ENCODE measurements around the gene SLC6A16. TPM values are rescaled to one million over a fixed set of nuclear protein-coding genes. Genes with fewer than 3 reads are reported as not detected.
"Not testable (repeated sequence)": the region's sequence is repeated elsewhere in the genome, so short reads cannot be mapped to it uniquely, and the experiment has no call there.

Gene SLC6A16
- polyA plus RNA-seq: 0.61 TPM
- long read RNA-seq, donor 1: 0 reads
- long read RNA-seq, donor 2: 0 reads
- long read RNA-seq, donor 3: 0 reads
- long read RNA-seq, donor 4: 0 reads
- long read RNA-seq, donor 5: 0 reads
- long read RNA-seq, donor 6: 0 reads
- long read RNA-seq, donor 7: 0 reads
- long read RNA-seq, donor 8: 0 reads
- long read RNA-seq, donor 9: 0 reads
- long read RNA-seq, donor 10, partial matches to known transcripts: 1,358 of 3,236 reads
- long read RNA-seq, donor 10, other reads (novel, unspliced or antisense): 1,878 of 3,236 reads
- long read RNA-seq, donor 11: 0 reads

DNA sequence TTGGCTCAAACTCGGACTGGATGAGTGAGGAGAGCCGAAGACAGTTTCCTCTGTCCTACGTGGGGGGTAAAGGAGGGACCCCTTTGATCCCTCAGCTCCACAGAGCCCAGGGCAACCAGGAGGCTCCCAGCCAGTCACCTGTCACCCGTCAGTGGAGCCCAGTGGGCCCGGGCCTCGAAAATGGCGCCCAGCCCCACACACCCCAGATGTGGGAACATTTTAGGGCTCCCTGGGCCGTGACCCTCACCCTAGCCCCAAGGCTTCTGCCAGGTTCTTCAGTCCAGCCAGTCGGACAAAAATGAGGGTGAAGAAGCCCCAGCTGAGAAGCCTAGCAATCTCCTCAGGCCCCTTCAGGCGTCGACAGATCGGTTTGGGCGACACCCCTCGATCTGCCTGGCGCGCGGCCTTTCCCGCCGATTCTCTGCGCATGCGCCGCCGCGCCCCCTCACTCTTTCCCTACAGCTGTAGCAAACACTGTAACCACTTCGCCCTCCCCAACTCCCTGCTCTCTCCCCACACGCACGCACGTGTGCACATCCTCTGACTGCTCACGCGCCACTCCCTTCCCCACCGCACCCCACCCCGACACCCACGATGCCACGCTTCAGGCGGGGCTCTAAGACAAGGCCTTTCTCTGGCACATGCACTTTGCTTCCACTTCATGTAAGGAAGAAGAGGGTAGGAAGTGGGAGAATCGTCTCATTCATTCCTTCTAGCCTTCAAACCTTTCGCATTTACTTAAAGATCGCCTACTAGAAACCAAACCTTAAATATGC is at the start of gene SLC6A16:
Gene SLC6A16, minus strand, starts transcription at position 391 of the 776 bp plus-strand sequence. CDS start 13,844 bp downstream, outside the sequence.
- Histone ChIP-seq H3K27ac (ENCODE audit: low read length) (no peak within 1 kb of the TSS), H3K27me3 (ENCODE audit: control insufficient read depth, insufficient read depth, low read length) (no peaks in the 10 kb centered on the region), H3K9me3 (ENCODE audit: control insufficient read depth, low read depth, low read length) (peaks cover 3% of the 10 kb centered on the region), H3K4me1 (ENCODE audit: control insufficient read depth, insufficient read depth, low read length) (no peaks in the 10 kb centered on the region), H3K36me3 (ENCODE audit: control insufficient read depth, insufficient read depth, low read length) (no peaks in the 10 kb centered on the region), H3K4me3 (ENCODE audit: low read length) (no peak within 1 kb of the TSS)
- WGBS (ENCODE audit: insufficient coverage, low lambda C conversion rate): 100% methylated on average over 1 of the region's 38 CpGs
- DNase-seq: no peak

DNA sequence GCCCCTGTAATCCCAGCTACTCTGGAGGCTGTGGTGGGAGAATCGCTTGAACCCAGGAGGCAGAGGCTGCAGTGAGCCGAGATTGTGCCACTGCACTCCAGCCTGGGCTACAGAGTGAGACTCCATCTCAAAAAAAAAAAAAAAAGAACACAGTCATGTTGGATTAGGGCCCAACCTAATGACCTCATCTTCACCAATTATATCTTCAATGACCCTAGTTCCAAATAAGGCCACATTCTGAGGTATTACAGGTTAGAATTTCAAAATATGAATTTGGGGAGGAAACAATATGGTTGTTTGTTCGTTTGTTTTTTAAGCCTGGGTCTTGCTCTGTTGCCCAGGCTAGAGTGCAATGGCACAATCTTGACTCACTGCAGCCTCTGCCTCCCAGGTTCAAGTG is 48.2 kb upstream of the SLC6A16 start:
- H3K27me3 ChIP-seq (ENCODE audit: control insufficient read depth, insufficient read depth, low read length); H3K4me1 ChIP-seq (ENCODE audit: control insufficient read depth, insufficient read depth, low read length); DNase-seq; H3K27ac ChIP-seq (ENCODE audit: low read length); H3K9me3 ChIP-seq (ENCODE audit: control insufficient read depth, low read depth, low read length); H3K4me3 ChIP-seq (ENCODE audit: low read length); H3K36me3 ChIP-seq (ENCODE audit: control insufficient read depth, insufficient read depth, low read length): not testable (repeated sequence)
- no CpG with 5 or more reads among the region's 3 CpGs for WGBS (ENCODE audit: insufficient coverage, low lambda C conversion rate)

DNA sequence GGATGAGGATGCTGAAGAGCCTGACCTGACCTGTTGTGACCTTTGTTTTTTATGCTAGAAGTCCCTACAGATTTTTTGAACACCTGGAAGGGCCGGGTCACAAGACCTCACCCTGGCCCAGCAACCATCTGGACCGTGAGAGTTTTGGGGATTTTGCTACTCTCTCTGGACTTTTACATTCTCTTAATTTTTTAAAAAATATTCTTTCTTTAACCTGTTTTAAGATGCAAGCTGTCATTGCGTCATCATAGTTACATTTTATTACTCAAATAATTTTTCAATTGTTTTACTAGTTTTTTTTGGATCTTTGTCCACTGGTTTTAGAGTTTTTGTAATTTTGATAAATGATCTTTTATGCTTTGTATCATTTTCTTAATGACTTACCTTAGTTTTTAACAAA is 46.2 kb upstream of the SLC6A16 start:
- Histone ChIP-seq H3K4me1 (ENCODE audit: control insufficient read depth, insufficient read depth, low read length) (no peaks in the 10 kb centered on the region), H3K36me3 (ENCODE audit: control insufficient read depth, insufficient read depth, low read length) (no peaks in the 10 kb centered on the region), H3K4me3 (ENCODE audit: low read length) (no peak overlapping the region), H3K9me3 (ENCODE audit: control insufficient read depth, low read depth, low read length) (peaks cover 5% of the 10 kb centered on the region), H3K27ac (ENCODE audit: low read length) (no peak overlapping the region), H3K27me3 (ENCODE audit: control insufficient read depth, insufficient read depth, low read length) (peaks cover under 1% of the 10 kb centered on the region)
- 98% methylated on average over 3 of the region's 3 CpGs for WGBS (ENCODE audit: insufficient coverage, low lambda C conversion rate)
- no peak for DNase-seq

DNA sequence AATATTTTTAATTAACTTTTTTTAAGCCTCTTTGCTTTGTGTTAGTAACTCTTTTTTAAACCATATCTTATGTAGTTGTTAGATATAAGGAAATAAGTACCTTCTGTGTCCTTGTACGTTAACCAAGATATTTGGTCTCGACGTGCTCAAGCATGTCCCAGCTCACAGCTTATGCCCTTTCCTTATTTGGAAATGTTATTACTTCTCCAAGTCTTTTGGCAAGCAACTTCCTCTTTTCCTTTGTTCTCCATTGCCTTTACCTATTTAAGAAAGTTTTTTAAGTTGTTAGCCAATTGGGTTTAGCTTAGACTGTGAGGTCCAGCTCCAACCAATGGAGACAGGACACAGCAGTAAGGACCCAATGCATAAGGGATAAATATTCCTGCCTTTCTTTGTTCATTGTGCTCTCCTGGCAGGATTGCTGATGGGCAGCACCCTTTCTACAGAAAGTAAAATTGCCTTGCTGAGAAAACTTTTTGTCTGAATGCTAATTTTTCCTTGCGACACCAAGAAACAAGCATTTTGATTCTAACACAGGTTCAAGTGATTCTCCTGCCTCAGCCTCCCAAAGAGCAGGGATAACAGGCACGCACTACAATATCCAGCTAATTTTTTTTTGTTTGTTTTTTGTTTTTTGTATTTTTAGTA is 43.8 kb upstream of the SLC6A16 start:
- WGBS (ENCODE audit: insufficient coverage, low lambda C conversion rate): no CpG with 5 or more reads among the region's 5 CpGs
- H3K36me3 ChIP-seq (ENCODE audit: control insufficient read depth, insufficient read depth, low read length): no peaks in the 10 kb centered on the region
- H3K27ac ChIP-seq (ENCODE audit: low read length): no peak overlapping the region

DNA sequence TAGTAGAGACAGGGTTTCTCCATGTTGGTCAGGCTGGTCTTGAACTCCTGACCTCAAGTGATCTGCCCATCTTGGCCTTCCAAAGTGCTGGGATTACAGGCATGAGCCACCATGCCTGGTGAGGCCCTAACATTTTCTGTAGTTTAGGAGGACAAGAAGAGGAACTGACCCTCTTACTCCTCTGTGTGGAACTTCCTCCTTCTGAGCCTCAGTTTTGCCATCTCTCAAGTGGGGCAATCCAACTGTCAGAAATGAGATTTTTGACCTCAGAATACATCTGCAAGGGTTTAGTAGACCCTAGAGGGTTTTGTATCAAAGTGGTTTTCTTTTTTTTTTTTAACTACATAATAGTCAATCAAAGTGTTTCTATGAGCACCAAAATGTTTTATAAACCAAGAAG is 41.1 kb upstream of the SLC6A16 start:
- Histone ChIP-seq H3K9me3 (ENCODE audit: control insufficient read depth, low read depth, low read length) (peaks cover 13% of the 10 kb centered on the region), H3K27ac (ENCODE audit: low read length) (no peak overlapping the region), H3K4me3 (ENCODE audit: low read length) (no peak overlapping the region), H3K4me1 (ENCODE audit: control insufficient read depth, insufficient read depth, low read length) (peaks cover 5% of the 10 kb centered on the region), H3K36me3 (ENCODE audit: control insufficient read depth, insufficient read depth, low read length) (no peaks in the 10 kb centered on the region), H3K27me3 (ENCODE audit: control insufficient read depth, insufficient read depth, low read length) (peaks cover 46% of the 10 kb centered on the region)
- no peak for DNase-seq

More for the DNA sequence above, 43.8 kb upstream of the SLC6A16 start:
- no peak for DNase-seq
- H3K27me3 ChIP-seq (ENCODE audit: control insufficient read depth, insufficient read depth, low read length): peaks cover 19% of the 10 kb centered on the region
- peaks cover 5% of the 10 kb centered on the region for H3K9me3 ChIP-seq (ENCODE audit: control insufficient read depth, low read depth, low read length)
- no peak overlapping the region for H3K4me3 ChIP-seq (ENCODE audit: low read length)
- H3K4me1 ChIP-seq (ENCODE audit: control insufficient read depth, insufficient read depth, low read length): no peaks in the 10 kb centered on the region

DNA sequence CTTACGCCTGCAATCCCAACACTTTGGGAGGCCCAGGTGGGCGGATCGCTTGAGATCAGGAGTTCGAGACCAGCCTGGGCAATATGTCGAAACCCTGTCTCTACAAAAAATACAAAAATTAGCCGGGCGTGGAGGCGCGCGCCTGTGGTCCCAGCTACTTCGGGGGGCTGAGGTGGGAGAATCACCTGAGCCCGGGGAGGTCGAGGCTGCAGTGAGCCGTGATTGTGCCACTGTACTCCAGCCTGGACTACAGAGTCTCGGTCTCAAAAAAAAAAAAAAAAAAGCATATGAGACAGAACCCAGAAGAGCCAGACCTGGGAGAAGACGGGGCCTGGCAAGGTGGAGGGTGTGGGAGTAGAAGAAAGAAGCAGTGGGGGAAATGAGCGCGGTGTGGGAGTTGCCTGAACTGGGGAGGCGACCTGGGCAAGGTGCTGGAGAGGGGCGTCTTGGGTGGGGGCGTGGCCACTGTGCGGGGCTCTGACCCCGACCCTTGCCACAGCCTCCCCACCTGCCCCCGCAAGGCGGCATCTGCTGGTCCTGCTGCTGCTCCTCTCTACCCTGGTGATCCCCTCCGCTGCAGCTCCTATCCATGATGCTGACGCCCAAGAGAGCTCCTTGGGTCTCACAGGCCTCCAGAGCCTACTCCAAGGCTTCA is 39.2 kb upstream of the SLC6A16 start:
- Histone ChIP-seq H3K27ac (ENCODE audit: low read length) (no peak overlapping the region), H3K9me3 (ENCODE audit: control insufficient read depth, low read depth, low read length) (peaks cover 9% of the 10 kb centered on the region), H3K36me3 (ENCODE audit: control insufficient read depth, insufficient read depth, low read length) (no peaks in the 10 kb centered on the region), H3K27me3 (ENCODE audit: control insufficient read depth, insufficient read depth, low read length) (peaks cover 54% of the 10 kb centered on the region), H3K4me3 (ENCODE audit: low read length) (no peak overlapping the region), H3K4me1 (ENCODE audit: control insufficient read depth, insufficient read depth, low read length) (peaks cover 5% of the 10 kb centered on the region)
- no CpG with 5 or more reads among the region's 27 CpGs for whole genome bisulfite sequencing (ENCODE audit: insufficient coverage, low lambda C conversion rate)
- no peak for DNase-seq

DNA sequence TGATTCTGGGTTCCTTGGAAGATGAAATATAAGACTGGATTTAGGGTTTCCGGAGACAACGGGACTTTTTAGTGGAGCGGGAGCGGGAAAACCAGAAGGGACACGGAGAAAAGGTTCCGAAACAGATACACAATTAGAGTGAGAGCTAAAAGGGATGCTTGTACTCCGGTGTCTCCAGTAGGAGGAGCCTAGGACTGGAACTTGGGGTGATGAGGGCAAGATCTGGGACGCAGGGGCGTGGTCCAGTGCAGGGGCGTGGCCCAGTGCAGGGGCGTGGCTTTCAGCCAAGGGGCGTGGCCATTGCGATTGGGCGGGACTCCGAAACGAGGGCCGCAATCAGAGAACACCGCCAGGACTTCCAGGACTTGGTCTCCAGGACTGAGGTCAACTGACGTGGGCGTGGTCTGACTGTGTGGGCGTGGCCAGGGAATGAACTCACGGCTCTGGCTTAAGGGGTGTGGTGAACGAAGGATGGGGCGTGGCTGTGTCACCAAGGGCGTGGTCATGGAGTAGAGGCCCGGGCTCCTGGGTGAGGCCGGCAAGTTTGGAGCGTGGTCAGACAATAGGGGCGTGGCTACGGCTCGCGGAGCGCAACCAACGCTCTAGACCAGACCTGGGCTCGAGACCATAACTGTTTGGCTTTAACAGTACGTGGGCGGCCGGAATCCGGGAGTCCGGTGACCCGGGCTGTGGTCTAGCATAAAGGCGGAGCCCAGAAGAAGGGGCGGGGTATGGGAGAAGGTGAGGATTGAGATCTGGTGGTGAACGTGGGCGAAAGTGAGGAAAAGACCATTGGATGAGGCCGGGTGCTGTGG is 38.5 kb upstream of the SLC6A16 start, which contains the start of gene DKKL1:
Gene DKKL1, plus strand, starts transcription at position 610 of the 815 bp plus-strand sequence. Its CDS starts 122 bp downstream, at position 732.
- DNase-seq: peak; percentile 80 to 85

DNA sequence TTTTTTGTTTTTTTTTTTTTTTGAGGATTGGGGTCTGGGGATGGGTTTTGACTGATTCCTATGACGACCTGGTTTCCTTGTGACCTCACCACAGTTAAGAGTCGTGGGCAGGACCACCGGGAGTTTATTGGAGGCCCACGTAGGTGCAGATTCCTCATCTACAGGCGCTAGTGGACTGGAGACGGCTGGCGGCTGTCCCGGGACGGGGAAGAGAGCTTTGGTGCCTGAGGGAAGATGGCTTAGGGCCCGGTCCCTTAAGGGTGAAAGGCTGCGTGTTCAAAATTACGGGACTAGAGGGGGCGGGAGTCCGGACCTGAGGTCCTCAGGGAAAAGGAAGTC is 37.9 kb upstream of the SLC6A16 start:
- H3K27ac ChIP-seq (ENCODE audit: low read length): peak overlapping the region; percentile 90
- peaks cover 7% of the 10 kb centered on the region for H3K9me3 ChIP-seq (ENCODE audit: control insufficient read depth, low read depth, low read length)
- whole genome bisulfite sequencing (ENCODE audit: insufficient coverage, low lambda C conversion rate): no CpG with 5 or more reads among the region's 14 CpGs
- peak overlapping the region; percentile 81 for H3K4me3 ChIP-seq (ENCODE audit: low read length)
- H3K4me1 ChIP-seq (ENCODE audit: control insufficient read depth, insufficient read depth, low read length): peaks cover 5% of the 10 kb centered on the region
- peaks cover 54% of the 10 kb centered on the region for H3K27me3 ChIP-seq (ENCODE audit: control insufficient read depth, insufficient read depth, low read length)
- H3K36me3 ChIP-seq (ENCODE audit: control insufficient read depth, insufficient read depth, low read length): no peaks in the 10 kb centered on the region
- DNase-seq: peak in 1 of 2 donors; percentile 30

More for the DNA sequence above, 38.5 kb upstream of the SLC6A16 start, which contains the start of gene DKKL1:
- WGBS (ENCODE audit: insufficient coverage, low lambda C conversion rate): 10% methylated on average over 5 of the region's 46 CpGs
- Histone ChIP-seq H3K4me3 (ENCODE audit: low read length) (peak within 1 kb of the TSS; percentile 81), H3K4me1 (ENCODE audit: control insufficient read depth, insufficient read depth, low read length) (peaks cover 5% of the 10 kb centered on the region), H3K27ac (ENCODE audit: low read length) (peak within 1 kb of the TSS; percentile 90), H3K9me3 (ENCODE audit: control insufficient read depth, low read depth, low read length) (peaks cover 7% of the 10 kb centered on the region), H3K36me3 (ENCODE audit: control insufficient read depth, insufficient read depth, low read length) (no peaks in the 10 kb centered on the region), H3K27me3 (ENCODE audit: control insufficient read depth, insufficient read depth, low read length) (peaks cover 54% of the 10 kb centered on the region)

DNA sequence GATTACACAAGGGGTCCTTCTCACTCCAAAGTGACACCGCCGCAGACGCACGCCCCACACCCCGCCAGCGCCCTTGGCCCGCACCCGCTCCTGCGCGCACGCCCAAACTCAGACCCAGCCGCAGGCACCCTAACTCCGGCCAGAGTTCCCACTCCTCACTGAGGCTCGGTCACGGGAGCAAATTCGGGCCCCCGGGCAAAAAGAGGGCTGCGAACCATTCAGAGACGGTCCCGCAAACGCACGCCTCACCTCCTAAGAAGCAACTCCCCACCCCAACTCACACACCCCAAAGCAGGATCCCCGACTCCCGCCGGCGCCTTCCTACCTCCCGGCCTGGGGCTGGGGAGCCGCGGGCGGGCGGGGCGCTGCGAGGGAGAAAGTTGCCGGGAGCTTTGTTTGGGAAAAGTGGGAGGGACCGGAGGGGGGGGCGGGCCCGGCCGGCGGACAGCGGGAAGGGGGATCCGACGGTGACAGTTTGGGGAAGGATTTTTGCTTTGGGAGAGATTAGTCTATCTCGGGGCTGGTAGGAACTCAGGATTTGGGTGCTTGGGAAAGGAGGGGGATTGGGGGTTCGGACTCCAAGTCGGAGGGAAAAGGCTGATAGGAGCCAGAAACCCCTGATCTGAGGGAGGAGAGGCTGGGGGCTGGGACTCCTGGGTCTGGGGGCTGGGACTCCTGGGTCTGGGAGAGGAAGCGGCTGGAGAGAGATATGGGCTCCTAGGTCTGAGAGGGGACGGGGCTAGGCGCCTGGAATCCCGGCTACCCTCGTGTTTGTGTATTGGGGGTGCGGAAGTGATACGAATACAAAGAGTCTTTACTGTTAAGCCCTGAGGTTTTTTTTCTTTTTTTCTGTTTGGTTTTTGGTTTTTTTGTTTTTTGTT is 37.3 kb upstream of the SLC6A16 start, which contains the start of gene TEAD2:
Gene TEAD2, minus strand, starts transcription at position 369 of the 881 bp plus-strand sequence. CDS start 2,341 bp downstream, outside the sequence.
- no CpG with 5 or more reads among the region's 52 CpGs for WGBS (ENCODE audit: insufficient coverage, low lambda C conversion rate)
- DNase-seq: peak in 1 of 2 donors; percentile 47
- H3K4me1 ChIP-seq (ENCODE audit: control insufficient read depth, insufficient read depth, low read length): peaks cover 5% of the 10 kb centered on the region

More for the DNA sequence above, 37.3 kb upstream of the SLC6A16 start, which contains the start of gene TEAD2:
- peak within 1 kb of the TSS; percentile 90 for H3K27ac ChIP-seq (ENCODE audit: low read length)
- H3K36me3 ChIP-seq (ENCODE audit: control insufficient read depth, insufficient read depth, low read length): peaks cover under 1% of the 10 kb centered on the region
- peaks cover 54% of the 10 kb centered on the region for H3K27me3 ChIP-seq (ENCODE audit: control insufficient read depth, insufficient read depth, low read length)
- H3K9me3 ChIP-seq (ENCODE audit: control insufficient read depth, low read depth, low read length): peaks cover 7% of the 10 kb centered on the region
- peak within 1 kb of the TSS; percentile 81 for H3K4me3 ChIP-seq (ENCODE audit: low read length)

All from large intestine (tissue), 12 donors.